K562 (cell line): ENCODE measurements around the gene ERICH6. TPM values are rescaled to one million over a fixed set of nuclear protein-coding genes. Genes with fewer than 3 reads are reported as not detected.

Source experiments
- BRD9 ChIP-seq: fragments of 450-650 bp; IDR thresholded peaks from 2 replicates; pipeline ENCODE4 v1.6.1; 2018; ENCODE audit warnings: low read depth; ENCODE audit not compliant: partially characterized antibody
- BRF1 ChIP-seq: IDR thresholded peaks from 3 replicates; pipeline ENCODE4 v1.6.1; 2011; ENCODE audit warnings: borderline replicate concordance, mild to moderate bottlenecking; ENCODE audit not compliant: insufficient read length; ENCODE audit errors: extremely low read depth
- E2F4 ChIP-seq: sonication (generic); formaldehyde crosslinking; IDR thresholded peaks from 2 replicates; pipeline ENCODE4 v1.8.0; 2022; ENCODE audit warnings: mild to moderate bottlenecking, low read depth, missing genetic modification reagents
- EGR1 ChIP-seq: fragments of 450-650 bp; conservative IDR thresholded peaks from 2 replicates; pipeline ENCODE4 v1.6.1; 2017; ENCODE audit warnings: mild to moderate bottlenecking
- ESRRB ChIP-seq: fragments of 250-450 bp; sonication (Bioruptor Pico); IDR thresholded peaks from 2 replicates; pipeline ENCODE4 v1.5.0; 2020; ENCODE audit warnings: mild to moderate bottlenecking, moderate library complexity, borderline replicate concordance
- FUS ChIP-seq: fragments of 200-400 bp; formaldehyde crosslinking; optimal IDR thresholded peaks from 2 replicates; pipeline ENCODE3; 2017; ENCODE audit warnings: low read depth, low read length
- HDAC1 ChIP-seq, 2 experiments: fragments of 450-650 bp; IDR thresholded peaks; 2 replicates each; pipeline ENCODE4 v1.6.1; 2016 to 2017; ENCODE audit warnings: inconsistent platforms in 1 of 2, mild to moderate bottlenecking in 1 of 2, moderate library complexity in 1 of 2
- HNRNPH1 ChIP-seq: fragments of 200-400 bp; formaldehyde crosslinking; optimal IDR thresholded peaks from 2 replicates; pipeline ENCODE3; 2017; ENCODE audit warnings: low read depth, mild to moderate bottlenecking, low read length, moderate library complexity
- KDM2B ChIP-seq: fragments of 250-450 bp; sonication (Bioruptor Pico); IDR thresholded peaks from 2 replicates; pipeline ENCODE4 v1.8.0; 2021; ENCODE audit warnings: mild to moderate bottlenecking, moderate library complexity
- MTF1 ChIP-seq: fragments of 250-450 bp; sonication (Bioruptor Pico); IDR thresholded peaks from 2 replicates; pipeline ENCODE4 v1.9.0; 2021; ENCODE audit warnings: moderate library complexity, mild to moderate bottlenecking, inconsistent platforms, borderline replicate concordance
- MXD1 ChIP-seq: fragments of 250-450 bp; sonication (Bioruptor Pico); IDR thresholded peaks from 2 replicates; pipeline ENCODE4 v1.8.0; 2021; ENCODE audit warnings: borderline replicate concordance, mild to moderate bottlenecking, moderate library complexity; ENCODE audit not compliant: poor library complexity, severe bottlenecking
- NCOA4 ChIP-seq: fragments of 450-650 bp; IDR thresholded peaks from 2 replicates; pipeline ENCODE4 v1.6.1; 2018; ENCODE audit warnings: mild to moderate bottlenecking; ENCODE audit not compliant: partially characterized antibody
- SMAD3 ChIP-seq: fragments of 450-650 bp; formaldehyde crosslinking; conservative IDR thresholded peaks from 2 replicates; pipeline ENCODE4 v1.4.0; 2020; ENCODE audit warnings: mild to moderate bottlenecking
- TAF1 ChIP-seq: IDR thresholded peaks from 2 replicates; pipeline ENCODE4 v1.6.1; 2011; ENCODE audit warnings: mild to moderate bottlenecking, low read length, moderate library complexity; ENCODE audit not compliant: insufficient read depth, control insufficient read depth, severe bottlenecking; ENCODE audit errors: extremely low read depth
- TCF3 ChIP-seq: sonication (generic); formaldehyde crosslinking; IDR thresholded peaks from 2 replicates; pipeline ENCODE4 v1.4.0; 2020; ENCODE audit warnings: mild to moderate bottlenecking, missing genetic modification reagents
- TFAM ChIP-seq: fragments of 250-450 bp; sonication (Bioruptor Pico); conservative IDR thresholded peaks from 2 replicates; pipeline ENCODE4 v1.5.0; 2021; ENCODE audit warnings: mild to moderate bottlenecking, moderate library complexity
- USF1 ChIP-seq: sonication (generic); formaldehyde crosslinking; IDR thresholded peaks from 2 replicates; pipeline ENCODE4 v1.9.0; 2022; ENCODE audit warnings: mild to moderate bottlenecking, missing genetic modification reagents
- VEZF1 ChIP-seq: fragments of 200-800 bp; sonication (Bioruptor generic); IDR thresholded peaks from 2 replicates; pipeline ENCODE4 v1.6.1; 2017; ENCODE audit warnings: missing genetic modification characterization, missing compliant biosample characterization
- ZFPM2 ChIP-seq: fragments of 250-450 bp; sonication (Bioruptor Pico); IDR thresholded peaks from 2 replicates; pipeline ENCODE4 v1.5.1; 2022; ENCODE audit warnings: mild to moderate bottlenecking
- ZNF431 ChIP-seq: sonication (generic); formaldehyde crosslinking; IDR thresholded peaks from 2 replicates; pipeline ENCODE4 v1.8.0; 2022; ENCODE audit warnings: mild to moderate bottlenecking, missing genetic modification reagents
- ZNF518B ChIP-seq: fragments of 250-450 bp; sonication (Bioruptor Pico); IDR thresholded peaks from 2 replicates; pipeline ENCODE4 v1.5.0; 2021; ENCODE audit warnings: mild to moderate bottlenecking, moderate library complexity
- polyA plus RNA-seq, 8 experiments: library from polyadenylated mRNA; depleted of rRNA in 4 of 8; stranded (reverse) in 5 of 8; unstranded in 3 of 8; fragments of >200 nt; fragmentation: Nextera tagmentation in 2 of 8; fragmentation: Illumina TruSeq in 1 of 8; extraction: Ambion mirVana in 2 of 8; extraction: Trizol in 1 of 8; gene quantifications; 2 replicates each; pipeline versions ENCODE4 v1.2.1 to v1.2.3, GENCODE V29; 2011 to 2014; ENCODE audit warnings: inconsistent platforms in 1 of 8, missing spikeins in 1 of 8
- total RNA-seq, 7 experiments: library from RNA; depleted of rRNA in 6 of 7; stranded (reverse); fragments of >200 nt in 6 of 7; fragmentation: Illumina TruSeq in 2 of 7; extraction: Trizol in 2 of 7; gene quantifications; 2 replicates each; pipeline versions ENCODE4 v1.2.1 to v1.2.3, GENCODE V29; 2011 to 2021; ENCODE audit warnings: low replicate concordance in 1 of 7

Gene ERICH6
- total and polyA plus RNA-seq, 9 of the 15 experiments (the other 6 are each of a cell fraction or from before 2014, with no cell fraction given): not detected

GRCh38 chr3:150729682-150730360, 26.1 kb upstream of the ERICH6 start (continued):
- TF ChIP-seq VEZF1 (CRISPR knock-in tag) (peak; percentile 35; the same call in 1 of the 2 replicates), ZNF431 (CRISPR knock-in tag) (no peak), BRF1 (no peak), NCOA4 (no peak), ESRRB (CRISPR knock-in tag) (no peak), TCF3 (peak; percentile 93), MXD1 (CRISPR knock-in tag) (no peak), BRD9 (peak; percentile 81), MTF1 (CRISPR knock-in tag) (no peak), HDAC1 (IDR thresholded peaks at IDR 0.05) (no peak), SMAD3 (CRISPR knock-in tag) (no peak), HNRNPH1 (no peak), KDM2B (no peak), TFAM (CRISPR knock-in tag) (no peak), ZNF518B (no peak), ZFPM2 (CRISPR knock-in tag) (no peak), E2F4 (CRISPR knock-in tag) (no peak), TAF1 (peak; percentile 38), EGR1 (no peak), FUS (no peak), USF1 (CRISPR knock-in tag) (no peak)
